ENCODE data around the gene NR2F1-AS1. TPM values are rescaled to one million over a fixed set of nuclear protein-coding genes. Genes with fewer than 3 reads are reported as not detected.

NR2F1-AS1 gene
- total and polyA plus RNA-seq, 2 of the 4 experiments (the other 2 are of a cell fraction): 12.5 to 12.8 TPM

DNA sequence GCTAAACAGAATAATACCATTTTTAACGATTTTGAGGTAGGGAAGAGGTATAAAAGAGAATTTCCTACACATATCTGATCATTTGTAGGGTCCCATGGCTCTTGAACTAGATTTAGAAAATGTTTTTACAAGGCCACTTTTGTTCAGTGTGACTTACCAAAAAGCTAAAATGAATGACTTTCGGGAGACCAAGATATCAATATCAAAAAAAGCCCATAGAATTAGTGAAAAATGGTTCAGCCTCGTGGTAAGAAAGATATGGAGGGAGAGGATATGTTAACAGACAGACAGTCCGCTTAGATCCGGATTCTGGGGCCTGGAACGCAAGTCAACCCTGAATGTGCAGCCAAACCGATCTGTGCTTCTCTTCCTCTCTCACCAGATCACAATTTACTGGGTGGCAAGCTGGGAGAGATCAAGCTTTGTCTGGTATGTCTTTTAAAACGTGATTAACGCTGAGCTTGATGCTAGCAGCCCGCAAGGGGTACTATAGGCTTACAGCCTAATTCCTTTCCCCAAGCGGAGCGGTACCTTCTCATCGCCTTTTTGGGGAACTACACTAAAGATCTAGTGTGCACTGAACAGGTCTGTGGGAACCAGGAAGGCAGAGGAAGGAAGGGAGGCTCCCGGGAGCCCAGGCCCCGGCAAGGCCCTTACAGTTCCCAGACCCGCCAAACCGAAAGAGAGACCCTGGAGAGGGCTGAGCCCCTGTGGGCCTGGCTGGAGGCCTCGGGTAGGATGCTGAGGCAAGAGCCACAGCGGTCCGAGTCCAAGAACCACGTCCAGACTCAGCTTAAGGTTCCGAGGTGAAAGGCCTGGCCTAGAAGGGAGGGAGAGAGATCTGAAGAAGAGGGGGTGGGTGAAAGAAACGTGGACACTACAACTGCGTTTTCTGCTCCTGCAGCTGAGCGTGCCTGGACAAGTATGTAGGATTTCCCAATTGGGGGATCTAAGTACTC is 2.9 kb downstream of the NR2F1-AS1 start (continued):
- no peak for TF ChIP-seq NFE2L2 (IDR thresholded peaks at IDR 0.05; ENCODE audit: low read depth, low read length)
- no peak for TF ChIP-seq RCOR1 (IDR thresholded peaks at IDR 0.05; ENCODE audit: insufficient replicate concordance, low read length)
- TF ChIP-seq RFX5 (IDR thresholded peaks at IDR 0.05; ENCODE audit: low read depth, low read length): no peak

Measured in IMR-90 (cell line).